ENCODE data around the gene IL20.
A peak's percentile ranks its signal among the peaks of the same experiment; 100 is the strongest.

IL20 gene

GRCh38 chr1:206897175-206897574 lies 31.8 kb downstream of the IL20 start, which contains the start of gene IL24:
TSS of gene IL24 (plus strand) at chr1:206897443. CDS start at chr1:206897833, 390 bp downstream.
- no peaks in the 10 kb centered on the region for H3K36me3 Mint-ChIP-seq (ENCODE audit: low read depth)
- peaks cover 25% of the 10 kb centered on the region for H3K4me1 Mint-ChIP-seq
- peaks cover 20% of the 10 kb centered on the region for H3K27me3 Mint-ChIP-seq (ENCODE audit: low read depth)
- no peak for TF ChIP-seq CTCF (IDR thresholded peaks at IDR 0.05; ENCODE audit: unreplicated experiment in 3 of 3)
- H3K9me3 Mint-ChIP-seq: no peaks in the 10 kb centered on the region
- H3K4me3 Mint-ChIP-seq: no peak within 1 kb of the TSS
- peak within 1 kb of the TSS in 1 of 3 experiments; percentile 20 for H3K27ac Mint-ChIP-seq

GRCh38 chr1:206898089-206898914 lies 32.9 kb downstream of the IL20 start:
- H3K9me3 Mint-ChIP-seq: no peaks in the 10 kb centered on the region
- peaks cover 19% of the 10 kb centered on the region for H3K4me1 Mint-ChIP-seq
- no peak for TF ChIP-seq CTCF (IDR thresholded peaks at IDR 0.05; ENCODE audit: unreplicated experiment in 3 of 3)
- no peak overlapping the region for H3K4me3 Mint-ChIP-seq
- no peak overlapping the region for H3K27ac Mint-ChIP-seq
- no peaks in the 10 kb centered on the region for H3K36me3 Mint-ChIP-seq (ENCODE audit: low read depth)
- peaks cover 27% of the 10 kb centered on the region for H3K27me3 Mint-ChIP-seq (ENCODE audit: low read depth)

- H3K27me3 Mint-ChIP-seq (ENCODE audit: low read depth): peaks cover 28% of the 10 kb centered on the region
- no peaks in the 10 kb centered on the region for H3K36me3 Mint-ChIP-seq (ENCODE audit: low read depth)
- H3K4me1 Mint-ChIP-seq: peaks cover 20% of the 10 kb centered on the region
- H3K9me3 Mint-ChIP-seq: no peaks in the 10 kb centered on the region
- TF ChIP-seq CTCF (IDR thresholded peaks at IDR 0.05; ENCODE audit: unreplicated experiment in 3 of 3): no peak
- no peak overlapping the region for H3K27ac Mint-ChIP-seq
- no peak overlapping the region for H3K4me3 Mint-ChIP-seq
Measured at GRCh38 chr1:206898915-206899431, 33.5 kb downstream of the IL20 start.

- no peaks in the 10 kb centered on the region for H3K9me3 Mint-ChIP-seq
- peaks cover 33% of the 10 kb centered on the region for H3K27me3 Mint-ChIP-seq (ENCODE audit: low read depth)
- H3K4me3 Mint-ChIP-seq: no peak overlapping the region
- no peaks in the 10 kb centered on the region for H3K36me3 Mint-ChIP-seq (ENCODE audit: low read depth)
- no peak overlapping the region for H3K27ac Mint-ChIP-seq
- peaks cover 23% of the 10 kb centered on the region for H3K4me1 Mint-ChIP-seq
- no peak for TF ChIP-seq CTCF (IDR thresholded peaks at IDR 0.05; ENCODE audit: unreplicated experiment in 3 of 3)
Measured at GRCh38 chr1:206899717-206900116, 34.3 kb downstream of the IL20 start.

- Mint-ChIP-seq H3K4me3 (no peak overlapping the region), H3K27me3 (ENCODE audit: low read depth) (peaks cover 37% of the 10 kb centered on the region), H3K36me3 (ENCODE audit: low read depth) (no peaks in the 10 kb centered on the region), H3K4me1 (peaks cover 23% of the 10 kb centered on the region), H3K9me3 (no peaks in the 10 kb centered on the region), H3K27ac (no peak overlapping the region)
- no peak for TF ChIP-seq CTCF (IDR thresholded peaks at IDR 0.05; ENCODE audit: unreplicated experiment in 3 of 3)
Measured at GRCh38 chr1:206900149-206900548, 34.7 kb downstream of the IL20 start.

Data from nephron (organoid).